ENCODE data around the gene LBR.

The LBR gene

GRCh38 chr1:225422795-225423517 is 4.9 kb downstream of the LBR start (continued):
- TF ChIP-seq PATZ1 (tag by site-specific recombination; IDR thresholded peaks at IDR 0.05), result peak; percentile 23; the same call in 1 of the 2 replicates
- 0 out of 2 replicates have a peak, but pooled peaks have one; percentile 14 for TF ChIP-seq ZSCAN30 (tag by site-specific recombination; IDR thresholded peaks at IDR 0.05)
- TF ChIP-seq ZBTB17 (tag by site-specific recombination; IDR thresholded peaks at IDR 0.05), result peak; percentile 53; the same call in 1 of the 2 replicates
- TF ChIP-seq HOXD13 (CRISPR knock-in tag; IDR thresholded peaks at IDR 0.05; ENCODE audit: borderline replicate concordance), result no peak
- peak; percentile 93 for TF ChIP-seq PRDM6 (tag by site-specific recombination; IDR thresholded peaks at IDR 0.05)
- TF ChIP-seq ZNF610 (tag by site-specific recombination; IDR thresholded peaks at IDR 0.05; ENCODE audit: borderline replicate concordance), result 0 out of 2 replicates have a peak, but pooled peaks have one; percentile 23
- TF ChIP-seq PRDM10 (tag by site-specific recombination; IDR thresholded peaks at IDR 0.05), result peak; percentile 44; the same call in 1 of the 2 replicates
- no peak for TF ChIP-seq ZNF510 (tag by site-specific recombination; IDR thresholded peaks at IDR 0.05; ENCODE audit: insufficient replicate concordance)
- TF ChIP-seq GLIS2 (tag by site-specific recombination; IDR thresholded peaks at IDR 0.05), result 0 out of 2 replicates have a peak, but pooled peaks have one; percentile 13
- TF ChIP-seq ZNF843 (tag by site-specific recombination; IDR thresholded peaks at IDR 0.05), result peak; percentile 67; the same call in 1 of the 2 replicates
- no peak for TF ChIP-seq SETDB1 (IDR thresholded peaks at IDR 0.05; ENCODE audit: insufficient read length, low read length)

GRCh38 chr1:225422031-225422605 is 5.7 kb downstream of the LBR start:
- H3K4me3 ChIP-seq (ENCODE audit: low read depth, low read length), result no peak overlapping the region
- TF ChIP-seq IKZF3 (tag by site-specific recombination; IDR thresholded peaks at IDR 0.05) (0 out of 2 replicates have a peak, but pooled peaks have one; percentile 9), ZFP69B (tag by site-specific recombination; IDR thresholded peaks at IDR 0.05) (no peak)
- peaks cover 48 to 53% of the 10 kb centered on the region in 2 experiments for H3K36me3 ChIP-seq (ENCODE audit: control insufficient read depth in 2 of 2, insufficient read depth in 1 of 2, low read length in 2 of 2)
- H3K9me3 ChIP-seq (ENCODE audit: control insufficient read depth, insufficient read depth, low read depth, low read length), result no peaks in the 10 kb centered on the region
- ChIA-PET POLR2A (interaction anchor here (0.7 kb wide), 1 partner anchor 103 kb away, joined by 3 read pairs; no protein-coding TSS in a partner anchor), CTCF (no interaction called here)
- H3K4me1 ChIP-seq (ENCODE audit: control insufficient read depth, insufficient read depth, low read length), result peaks cover 40% of the 10 kb centered on the region
- H3K27ac ChIP-seq (ENCODE audit: extremely low read depth, low read depth, low read length), result no peak overlapping the region

- Histone ChIP-seq H3K9me3 (ENCODE audit: control insufficient read depth, insufficient read depth, low read depth, low read length) (no peaks in the 10 kb centered on the region), H3K36me3 (ENCODE audit: control insufficient read depth in 2 of 2, insufficient read depth in 1 of 2, low read length in 2 of 2) (peaks cover 74 to 86% of the 10 kb centered on the region in 2 experiments), H3K27ac (ENCODE audit: extremely low read depth, low read depth, low read length) (no peak overlapping the region), H3K4me1 (ENCODE audit: control insufficient read depth, insufficient read depth, low read length) (peaks cover 18% of the 10 kb centered on the region; the same call in 1 of the 2 replicates), H3K4me3 (ENCODE audit: low read depth, low read length) (no peak overlapping the region)
- ChIA-PET CTCF (interaction anchor here (0.7 to 1.4 kb wide), 7 partner anchors 8 to 73 kb away, joined by 3 to 7 read pairs (median 3); no protein-coding TSS in a partner anchor), POLR2A (no interaction called here)
- TF ChIP-seq PRDM6 (tag by site-specific recombination; IDR thresholded peaks at IDR 0.05) (peak; percentile 70), REST (tag by site-specific recombination; IDR thresholded peaks at IDR 0.05) (peak; percentile 73; the same call in 1 of the 2 replicates), ZFHX2 (tag by site-specific recombination; conservative IDR thresholded peaks at IDR 0.05) (peak; percentile 58), EGR2 (tag by site-specific recombination; IDR thresholded peaks at IDR 0.05; ENCODE audit: low read depth) (peak; percentile 37; the same call in 1 of the 2 replicates), ZNF621 (tag by site-specific recombination; IDR thresholded peaks at IDR 0.05) (no peak)
Measured at GRCh38 chr1:225418598-225418997, 9.2 kb downstream of the LBR start.

All from HEK293 (cell line).